MM.1S (cell line): ENCODE results near the gene RMND1.

Experiments
- CTCF ChIP-seq: fragments of 300-600 bp; sonication (generic); IDR thresholded peaks from 2 replicates; pipeline ENCODE4 v1.5.1; 2016; ENCODE audit warnings: antibody characterized with exemption, low read length, mixed read lengths
- EZH2 ChIP-seq: fragments of 300-600 bp; sonication (generic); optimal IDR thresholded peaks from 2 replicates; pipeline ENCODE3; 2017; ENCODE audit warnings: low read depth, mild to moderate bottlenecking, antibody characterized with exemption, low read length, mixed read lengths

DNA sequence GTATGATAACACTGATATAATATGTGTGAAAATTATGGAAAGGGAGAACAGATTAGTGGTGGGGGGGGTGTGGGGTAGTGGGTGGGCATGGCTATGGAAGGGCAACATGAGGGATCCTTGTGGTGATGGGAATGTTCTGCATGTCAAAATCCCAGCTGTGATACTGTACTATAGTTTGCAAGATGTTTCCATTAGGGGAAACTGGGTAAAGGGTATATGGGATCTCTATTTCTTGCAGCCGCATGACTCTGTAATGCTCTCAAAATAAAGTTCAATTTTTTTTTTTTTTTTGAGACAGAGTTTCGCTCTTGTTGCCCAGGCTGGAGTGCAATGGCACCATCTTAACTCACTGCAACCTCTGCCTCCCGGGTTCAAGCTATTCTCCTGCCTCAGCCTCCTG, 74.8 kb downstream of the RMND1 start:
- TF ChIP-seq EZH2: no peak
- TF ChIP-seq CTCF: no peak
